ENCODE results near the gene SYT8.
"Not testable (repeated sequence)": the region's sequence is repeated elsewhere in the genome, so short reads cannot be mapped to it uniquely, and the experiment has no call there.

The SYT8 gene

GRCh38 chr11:1871531-1871930 is 36.7 kb downstream of the SYT8 start:
- in situ Hi-C loops (cut with MboI; ENCODE audit: low sequenced_read_pairs) = no loop called here

- in situ Hi-C loops (cut with MboI; ENCODE audit: low sequenced_read_pairs) = no loop called here
Measured at GRCh38 chr11:1872267-1872985, 37.6 kb downstream of the SYT8 start.

GRCh38 chr11:1873048-1873812 is 38.4 kb downstream of the SYT8 start:
- in situ Hi-C loops (cut with MboI; ENCODE audit: low sequenced_read_pairs) = no loop called here

GRCh38 chr11:1873813-1874150 is 39.0 kb downstream of the SYT8 start:
- in situ Hi-C loops (cut with MboI; ENCODE audit: low sequenced_read_pairs) = not testable (repeated sequence)

GRCh38 chr11:1874441-1875092 is 39.8 kb downstream of the SYT8 start:
- in situ Hi-C loops (cut with MboI; ENCODE audit: low sequenced_read_pairs) = not testable (repeated sequence)

GRCh38 chr11:1875093-1875850 is 40.5 kb downstream of the SYT8 start:
- in situ Hi-C loops (cut with MboI; ENCODE audit: low sequenced_read_pairs) = no loop called here

- in situ Hi-C loops (cut with MboI; ENCODE audit: low sequenced_read_pairs) = not testable (repeated sequence)
Measured at GRCh38 chr11:1875851-1876301, 41.1 kb downstream of the SYT8 start.

GRCh38 chr11:1876361-1877063 is 41.7 kb downstream of the SYT8 start:
- in situ Hi-C loops (cut with MboI; ENCODE audit: low sequenced_read_pairs) = no loop called here

- in situ Hi-C loops (cut with MboI; ENCODE audit: low sequenced_read_pairs) = no loop called here
Measured at GRCh38 chr11:1877211-1878136, 42.7 kb downstream of the SYT8 start.

- in situ Hi-C loops (cut with MboI; ENCODE audit: low sequenced_read_pairs) = no loop called here
Measured at GRCh38 chr11:1878137-1879031, 43.6 kb downstream of the SYT8 start.

- in situ Hi-C loops (cut with MboI; ENCODE audit: low sequenced_read_pairs) = no loop called here
Measured at GRCh38 chr11:1879342-1879940, 44.7 kb downstream of the SYT8 start.

GRCh38 chr11:1879941-1880720 is 45.3 kb downstream of the SYT8 start:
- in situ Hi-C loops (cut with MboI; ENCODE audit: low sequenced_read_pairs) = no loop called here

GRCh38 chr11:1880746-1881441 is 46.1 kb downstream of the SYT8 start:
- in situ Hi-C loops (cut with MboI; ENCODE audit: low sequenced_read_pairs) = no loop called here

GRCh38 chr11:1881442-1882264 is 46.9 kb downstream of the SYT8 start:
- in situ Hi-C loops (cut with MboI; ENCODE audit: low sequenced_read_pairs) = no loop called here

- in situ Hi-C loops (cut with MboI; ENCODE audit: low sequenced_read_pairs) = no loop called here
Measured at GRCh38 chr11:1882265-1883238, 47.8 kb downstream of the SYT8 start.

Measured in hTERT RPE-1 (cell line).